ENCODE measurements around the gene POC1A.

DNA sequence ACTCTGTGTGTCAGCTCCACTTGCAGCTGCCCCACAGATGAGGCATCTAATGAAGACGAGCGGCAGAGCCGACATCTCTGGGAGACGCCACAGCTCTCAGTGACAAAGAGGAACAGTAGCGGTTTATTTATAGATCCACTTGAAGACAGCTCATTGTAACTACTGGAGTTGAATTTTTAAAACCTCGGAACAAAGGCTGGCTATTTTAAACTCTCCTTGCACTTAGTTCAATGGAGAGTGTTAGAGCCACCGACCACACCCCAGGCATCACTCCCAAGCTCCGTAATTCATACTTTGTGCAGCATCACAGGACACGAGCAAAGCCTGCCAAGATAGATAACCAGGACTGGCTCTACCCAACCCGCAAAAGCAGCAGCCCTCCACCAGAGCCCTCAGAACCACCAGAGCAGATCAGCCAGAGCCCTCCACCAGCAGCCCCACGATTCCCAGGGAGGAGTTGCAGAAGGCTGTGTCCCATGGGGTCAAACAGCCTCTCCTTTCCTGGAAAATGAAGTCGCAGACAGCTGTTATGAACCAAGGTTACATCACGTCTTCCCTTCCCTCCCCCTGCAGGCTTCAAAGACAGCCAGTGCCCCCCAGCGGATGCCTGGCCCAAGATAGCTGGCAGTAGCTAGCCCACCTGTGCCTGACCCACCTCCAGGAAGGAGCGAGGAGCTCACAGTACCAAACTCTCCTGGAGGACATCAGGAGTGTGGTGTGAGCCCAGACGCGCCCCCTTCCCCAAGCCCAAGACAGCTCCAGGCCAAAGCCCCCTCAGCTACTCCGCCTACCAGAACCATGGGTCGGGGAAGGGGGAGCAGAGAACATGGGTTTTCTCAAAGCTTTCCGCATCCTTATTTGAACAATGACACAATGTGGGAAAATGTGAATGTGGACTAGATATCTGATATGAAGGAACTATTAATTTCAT lies 45.7 kb downstream of the POC1A start:
- no peak for TF ChIP-seq POLR2A (IDR thresholded peaks at IDR 0.05)
- TF ChIP-seq, protein P1, sequence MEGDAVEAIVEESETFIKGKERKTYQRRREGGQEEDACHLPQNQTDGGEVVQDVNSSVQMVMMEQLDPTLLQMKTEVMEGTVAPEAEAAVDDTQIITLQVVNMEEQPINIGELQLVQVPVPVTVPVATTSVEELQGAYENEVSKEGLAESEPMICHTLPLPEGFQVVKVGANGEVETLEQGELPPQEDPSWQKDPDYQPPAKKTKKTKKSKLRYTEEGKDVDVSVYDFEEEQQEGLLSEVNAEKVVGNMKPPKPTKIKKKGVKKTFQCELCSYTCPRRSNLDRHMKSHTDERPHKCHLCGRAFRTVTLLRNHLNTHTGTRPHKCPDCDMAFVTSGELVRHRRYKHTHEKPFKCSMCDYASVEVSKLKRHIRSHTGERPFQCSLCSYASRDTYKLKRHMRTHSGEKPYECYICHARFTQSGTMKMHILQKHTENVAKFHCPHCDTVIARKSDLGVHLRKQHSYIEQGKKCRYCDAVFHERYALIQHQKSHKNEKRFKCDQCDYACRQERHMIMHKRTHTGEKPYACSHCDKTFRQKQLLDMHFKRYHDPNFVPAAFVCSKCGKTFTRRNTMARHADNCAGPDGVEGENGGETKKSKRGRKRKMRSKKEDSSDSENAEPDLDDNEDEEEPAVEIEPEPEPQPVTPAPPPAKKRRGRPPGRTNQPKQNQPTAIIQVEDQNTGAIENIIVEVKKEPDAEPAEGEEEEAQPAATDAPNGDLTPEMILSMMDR (IDR thresholded peaks at IDR 0.05): no peak
